SU-DHL-6 (cell line): ENCODE results near the gene ATP2B1.

Source experiments
- EZH2phosphoT487 ChIP-seq: fragments of 200-600 bp; sonication (generic), shearing (Covaris generic); conservative IDR thresholded peaks from 2 replicates; pipeline ENCODE4 v1.6.1; 2018; ENCODE audit warnings: mild to moderate bottlenecking, antibody characterized with exemption, low read length, moderate library complexity, mixed read lengths
- TF ChIP-seq, protein P1 (sequence below): fragments of 200-600 bp; sonication (generic); IDR thresholded peaks from one replicate; pipeline ENCODE4 v1.5.1; 2017; ENCODE audit warnings: antibody characterized with exemption, mild to moderate bottlenecking, low read length, moderate library complexity; ENCODE audit not compliant: insufficient read depth, poor library complexity, severe bottlenecking

DNA sequence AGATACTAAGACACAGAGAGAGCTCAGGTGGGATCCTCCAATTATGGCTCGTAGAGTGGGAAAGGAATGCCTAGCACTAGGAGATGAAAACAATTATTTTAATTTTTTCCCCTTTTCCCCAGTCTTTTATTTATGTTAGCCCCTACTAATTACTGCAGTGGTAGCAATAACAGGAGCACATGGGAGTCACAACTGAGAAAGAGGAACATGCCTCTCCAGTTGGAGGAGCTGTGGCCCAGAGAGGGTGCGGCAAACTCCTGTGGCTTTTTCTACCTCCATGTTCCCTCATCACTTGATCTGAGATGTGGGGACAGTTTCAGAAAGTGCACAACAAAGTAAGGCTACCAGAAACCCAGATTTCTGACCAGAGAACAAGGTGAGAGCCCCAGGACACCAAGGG, 156.9 kb downstream of the ATP2B1 start:
- TF ChIP-seq, protein P1, sequence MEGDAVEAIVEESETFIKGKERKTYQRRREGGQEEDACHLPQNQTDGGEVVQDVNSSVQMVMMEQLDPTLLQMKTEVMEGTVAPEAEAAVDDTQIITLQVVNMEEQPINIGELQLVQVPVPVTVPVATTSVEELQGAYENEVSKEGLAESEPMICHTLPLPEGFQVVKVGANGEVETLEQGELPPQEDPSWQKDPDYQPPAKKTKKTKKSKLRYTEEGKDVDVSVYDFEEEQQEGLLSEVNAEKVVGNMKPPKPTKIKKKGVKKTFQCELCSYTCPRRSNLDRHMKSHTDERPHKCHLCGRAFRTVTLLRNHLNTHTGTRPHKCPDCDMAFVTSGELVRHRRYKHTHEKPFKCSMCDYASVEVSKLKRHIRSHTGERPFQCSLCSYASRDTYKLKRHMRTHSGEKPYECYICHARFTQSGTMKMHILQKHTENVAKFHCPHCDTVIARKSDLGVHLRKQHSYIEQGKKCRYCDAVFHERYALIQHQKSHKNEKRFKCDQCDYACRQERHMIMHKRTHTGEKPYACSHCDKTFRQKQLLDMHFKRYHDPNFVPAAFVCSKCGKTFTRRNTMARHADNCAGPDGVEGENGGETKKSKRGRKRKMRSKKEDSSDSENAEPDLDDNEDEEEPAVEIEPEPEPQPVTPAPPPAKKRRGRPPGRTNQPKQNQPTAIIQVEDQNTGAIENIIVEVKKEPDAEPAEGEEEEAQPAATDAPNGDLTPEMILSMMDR = no peak
- no peak for TF ChIP-seq EZH2phosphoT487
